ENCODE results near the gene PRKCA. TPM values are rescaled to one million over a fixed set of nuclear protein-coding genes. Genes with fewer than 3 reads are reported as not detected.

The PRKCA gene
- total and polyA plus RNA-seq, 9 of the 15 experiments (the other 6 are each of a cell fraction or from before 2014, with no cell fraction given), result 3.2 to 33.0 (median 17.8) TPM

GRCh38 chr17:66301864-66302741, at the start of gene PRKCA (continued):
- no peak for TF ChIP-seq PYGO2 (tag; IDR thresholded peaks at IDR 0.05)
- no peak for TF ChIP-seq NFXL1 (CRISPR knock-in tag; IDR thresholded peaks at IDR 0.05)
- TF ChIP-seq HDAC6 (IDR thresholded peaks at IDR 0.05; ENCODE audit: low read depth, low read length), result no peak
- TF ChIP-seq CHAMP1 (IDR thresholded peaks at IDR 0.05), result no peak
- TF ChIP-seq GTF3C2 (IDR thresholded peaks at IDR 0.05; ENCODE audit: borderline replicate concordance, extremely low read depth, insufficient read length), result no peak
- TF ChIP-seq ZNF263 (CRISPR knock-in tag; IDR thresholded peaks at IDR 0.05; ENCODE audit: borderline replicate concordance), result peak; percentile 93
- TF ChIP-seq ZNF77 (CRISPR knock-in tag; IDR thresholded peaks at IDR 0.05), result no peak
- TF ChIP-seq CTCF (IDR thresholded peaks at IDR 0.05 in 2 of 3, conservative IDR thresholded peaks at IDR 0.05 in 1 of 3; ENCODE audit: insufficient read depth in 2 of 3, low read depth in 1 of 3, low read length in 3 of 3), result no peak
- no peak for TF ChIP-seq MBD1 (CRISPR knock-in tag; IDR thresholded peaks at IDR 0.05)
- no peak for TF ChIP-seq DMBX1 (CRISPR knock-in tag; IDR thresholded peaks at IDR 0.05; ENCODE audit: borderline replicate concordance)
- TF ChIP-seq TBL1XR1 (IDR thresholded peaks at IDR 0.05; ENCODE audit: low read length in 2 of 2), result no peak
- no peak for TF ChIP-seq SRSF3 (IDR thresholded peaks at IDR 0.05; ENCODE audit: insufficient read depth, low read length)
- TF ChIP-seq ADNP (tag; IDR thresholded peaks at IDR 0.05), result no peak
- TF ChIP-seq MAFK (IDR thresholded peaks at IDR 0.05; ENCODE audit: low read length), result no peak
- TF ChIP-seq ZNF3 (CRISPR knock-in tag; IDR thresholded peaks at IDR 0.05), result no peak
- TF ChIP-seq SMAD3 (CRISPR knock-in tag; conservative IDR thresholded peaks at IDR 0.05), result no peak

Measured in K562 (cell line).